K562 (cell line): ENCODE results near the gene MAL. TPM values are rescaled to one million over a fixed set of nuclear protein-coding genes. Genes with fewer than 3 reads are reported as not detected.

Experiments
- ATAC-seq: fragments of 200-7000 bp; cut with Tn5 transposase; 3 replicates; pipeline ENCODE4 v1.9.1; 2020; ENCODE audit warnings: moderate library complexity
- Bru-seq: library from RNA; stranded (reverse); fragments of 400-500 nt; gene quantifications from one replicate; lab custom pipeline; 2021; lab: Mats Ljungman, UMichigan
- BruChase-seq, 2 experiments: library from RNA; stranded (reverse); fragments of 400-500 nt; gene quantifications; one replicate each; lab custom pipeline; 2021; lab: Mats Ljungman, UMichigan
- BruUV-seq: library from RNA; stranded (reverse); fragments of 400-500 nt; replicated peaks from 2 replicates; lab custom pipeline; 2021; lab: Mats Ljungman, UMichigan
- CTCF ChIA-PET: fragments of 300-600 bp; formaldehyde crosslinking; extraction: SDS; loops from one replicate; lab custom pipeline; 2021; ENCODE audit warnings: low intra/inter-chr PET ratio; lab: Yijun Ruan, JAX
- POLR2A ChIA-PET: fragments of 300-600, 350-650 bp; sonication (Branson Sonifier 250); formaldehyde crosslinking; extraction: SDS; loops from one replicate; lab custom pipeline; 2021; ENCODE audit warnings: antibody characterized with exemption, inconsistent platforms; lab: Yijun Ruan, JAX
- DNase-seq, 4 experiments: peaks; one replicate each; pipeline versions ENCODE4 v3.0.0 to v3.0.0-alpha.2; 2011 to 2018; ENCODE audit warnings: low spot score in 3 of 4, mixed read lengths in 3 of 4; ENCODE audit errors: extremely low read depth in 1 of 4
- FAIRE-seq: peaks from 2 replicates; lab custom pipeline; 2011; peaks lifted over from hg19 to GRCh38; lab: Jason Lieb, UNC
- H2AFZ ChIP-seq: 2 replicates; pipeline ENCODE4 v1.6.0; 2011; ENCODE audit warnings: low read depth, low read length, control low read depth, inconsistent platforms
- H3K27ac ChIP-seq: fragments of 200-600 bp; 3 replicates; pipeline ENCODE4 v1.8.0; 2011; ENCODE audit warnings: low read depth, mild to moderate bottlenecking, control low read depth, inconsistent platforms, low read length, moderate library complexity, mixed read lengths; ENCODE audit errors: extremely low read depth
- H3K27me3 ChIP-seq, 2 experiments: fragments of 300-600 bp in 1 of 2; 2 replicates in 1 of 2; 3 replicates in 1 of 2; pipeline versions ENCODE4 v1.6.0 to v1.8.0; 2011; ENCODE audit warnings: inconsistent platforms in 2 of 2, low read length in 2 of 2, mild to moderate bottlenecking in 1 of 2, mixed read lengths in 1 of 2, moderate library complexity in 1 of 2; ENCODE audit not compliant: control insufficient read depth in 2 of 2, insufficient read depth in 2 of 2
- H3K36me3 ChIP-seq: fragments of 300-600 bp; 3 replicates; pipeline ENCODE4 v1.8.0; 2011; ENCODE audit warnings: mild to moderate bottlenecking, low read length, inconsistent platforms; ENCODE audit not compliant: control insufficient read depth, insufficient read depth
- H3K4me1 ChIP-seq, 2 experiments: fragments of 200-600 bp in 1 of 2; replicated peaks in 1 of 2; 2 replicates in 1 of 2; 3 replicates in 1 of 2; pipeline versions ENCODE4 v1.5.1 to v1.8.0; 2011; ENCODE audit warnings: inconsistent platforms in 2 of 2, low read length in 2 of 2, mild to moderate bottlenecking in 1 of 2, mixed read lengths in 1 of 2, moderate library complexity in 1 of 2; ENCODE audit not compliant: control insufficient read depth in 2 of 2, insufficient read depth in 2 of 2
- H3K4me2 ChIP-seq: 2 replicates; pipeline ENCODE4 v1.6.1; 2011; ENCODE audit warnings: low read length, control low read depth, inconsistent platforms, mixed read lengths; ENCODE audit not compliant: insufficient read depth
- H3K4me3 ChIP-seq: fragments of 200-600 bp; sonication (generic), shearing (Covaris generic); 2 replicates; pipeline ENCODE4 v1.5.1; 2016; ENCODE audit warnings: control low read depth, inconsistent platforms
- H3K79me2 ChIP-seq: fragments of 200-600 bp; 3 replicates; pipeline ENCODE4 v1.8.0; 2011; ENCODE audit warnings: low read length, inconsistent platforms; ENCODE audit not compliant: control insufficient read depth, insufficient read depth
- H3K9ac ChIP-seq, 2 experiments: 2 replicates each; pipeline versions ENCODE4 v1.6.0 to v1.6.1; 2011; ENCODE audit warnings: low read depth in 2 of 2, low read length in 2 of 2, control low read depth in 1 of 2, inconsistent platforms in 1 of 2, mild to moderate bottlenecking in 1 of 2, mixed read lengths in 1 of 2; ENCODE audit not compliant: insufficient read depth in 1 of 2
- H3K9me1 ChIP-seq: one replicate; pipeline ENCODE4 v1.6.0; 2011; ENCODE audit warnings: inconsistent platforms, mild to moderate bottlenecking, low read length, moderate library complexity; ENCODE audit not compliant: control insufficient read depth, insufficient read depth
- H3K9me3 ChIP-seq: replicated peaks from 2 replicates; pipeline ENCODE4 v1.5.1; 2011; ENCODE audit warnings: low read depth, low read length, inconsistent platforms; ENCODE audit not compliant: control insufficient read depth, insufficient read depth
- H4K20me1 ChIP-seq: replicated peaks from 2 replicates; pipeline ENCODE4 v1.6.1; 2011; ENCODE audit warnings: low read length, inconsistent platforms, mixed read lengths; ENCODE audit not compliant: control insufficient read depth, insufficient read depth
- HNRNPLL ChIP-seq: fragments of 200-400 bp; formaldehyde crosslinking; IDR thresholded peaks from 2 replicates; pipeline ENCODE4 v1.6.1; 2017; ENCODE audit warnings: low read length, low read depth, mild to moderate bottlenecking; ENCODE audit not compliant: poor library complexity, severe bottlenecking
- L3MBTL2 ChIP-seq: fragments of 450-650 bp; IDR thresholded peaks from 2 replicates; pipeline ENCODE4 v1.6.1; 2016; ENCODE audit warnings: mild to moderate bottlenecking, moderate library complexity
- WGBS: fragments of 100-300 bp; shearing (Covaris generic); methylation state at CpG from one replicate; pipeline ENCODE4 v1.1.6; 2016; ENCODE audit warnings: low coverage, mixed read lengths; ENCODE audit not compliant: insufficient coverage; ENCODE audit errors: missing lambda C conversion rate; 5-methylcytosine and 5-hydroxymethylcytosine counted together
- in situ Hi-C: fragments of 300-500 bp; cut with MboI; formaldehyde crosslinking; loops from 4 replicates; pipeline ENCODE4 v1.15.0; 2018; ENCODE audit warnings: inconsistent platforms, mixed read lengths
- intact Hi-C: fragments of 100-400 bp; cut with micrococcal nuclease; formaldehyde crosslinking; loops from 2 replicates; pipeline ENCODE4 v1.14.2; 2022
- long read RNA-seq, 3 experiments: library from polyadenylated mRNA in 2 of 3; library from RNA in 1 of 3; unstranded in 2 of 3; stranded (forward) in 1 of 3; transcript quantifications; one replicate each; pipeline ENCODE4 v2.0.0, GENCODE V29; 2019 to 2022
- polyA minus RNA-seq, 3 experiments: library from RNA; depleted of rRNA, polyadenylated mRNA; stranded (reverse); fragments of >200 nt; gene quantifications; 2 replicates each; pipeline ENCODE4 v1.2.3, GENCODE V29; 2011
- polyA plus RNA-seq, 8 experiments: library from polyadenylated mRNA; depleted of rRNA in 4 of 8; stranded (reverse) in 5 of 8; unstranded in 3 of 8; fragments of >200 nt; fragmentation: Nextera tagmentation in 2 of 8; fragmentation: Illumina TruSeq in 1 of 8; extraction: Ambion mirVana in 2 of 8; extraction: Trizol in 1 of 8; gene quantifications; 2 replicates each; pipeline versions ENCODE4 v1.2.1 to v1.2.3, GENCODE V29; 2011 to 2014; ENCODE audit warnings: inconsistent platforms in 1 of 8, missing spikeins in 1 of 8
- total RNA-seq, 7 experiments: library from RNA; depleted of rRNA in 6 of 7; stranded (reverse); fragments of >200 nt in 6 of 7; fragmentation: Illumina TruSeq in 2 of 7; extraction: Trizol in 2 of 7; gene quantifications; 2 replicates each; pipeline versions ENCODE4 v1.2.1 to v1.2.3, GENCODE V29; 2011 to 2021; ENCODE audit warnings: low replicate concordance in 1 of 7

MAL gene
- not detected in 2 replicates for total RNA-seq (2011; cell fraction: chromatin; rRNA removed; ENCODE audit: low replicate concordance)
- total RNA-seq (2011; cell fraction: nucleolus; rRNA removed), result not detected in 2 replicates
- total RNA-seq (2011; cell fraction: nucleoplasm; rRNA removed), result not detected in 2 replicates
- total RNA-seq (2014; rRNA removed) (not detected in 2 replicates), total RNA-seq (2014; rRNA removed; fragmentation: Illumina TruSeq; extraction: Trizol) (not detected in 2 replicates), total RNA-seq (2015; rRNA removed; fragmentation: Illumina TruSeq; extraction: Trizol) (not detected in 2 replicates), total RNA-seq (2021) (not detected in 2 replicates), polyA plus RNA-seq (2011; rRNA removed) (not detected in 2 replicates), polyA plus RNA-seq (2014; fragmentation: Illumina TruSeq; extraction: Trizol) (not detected in 2 replicates), polyA plus RNA-seq (2014; fragmentation: Nextera tagmentation; extraction: Ambion mirVana) (not detected), polyA plus RNA-seq (2014; rRNA removed) (not detected in 2 replicates), polyA minus RNA-seq (2011; rRNA and poly(A)+ RNA removed) (not detected in 2 replicates), Bru-seq, nascent RNA (not detected), BruChase-seq, experiment 1, labeled RNA remaining after a 2-hour chase (not detected), BruChase-seq, experiment 2, labeled RNA remaining after a 6-hour chase (not detected)
- not detected in 2 replicates for polyA plus RNA-seq (2011; cell fraction: cytosol; rRNA removed)
- polyA plus RNA-seq (2011; cell fraction: nucleus; rRNA removed), result not detected in 2 replicates
- polyA plus RNA-seq (2012), result not detected in 2 replicates
- polyA minus RNA-seq (2011; cell fraction: cytosol; rRNA and poly(A)+ RNA removed), result not detected in 2 replicates
- polyA minus RNA-seq (2011; cell fraction: nucleus; rRNA and poly(A)+ RNA removed), result not detected in 2 replicates
- long read RNA-seq, experiment 1, result 0 reads
- long read RNA-seq, experiment 2, result 0 reads
- long read RNA-seq, experiment 3, result 0 reads

DNA sequence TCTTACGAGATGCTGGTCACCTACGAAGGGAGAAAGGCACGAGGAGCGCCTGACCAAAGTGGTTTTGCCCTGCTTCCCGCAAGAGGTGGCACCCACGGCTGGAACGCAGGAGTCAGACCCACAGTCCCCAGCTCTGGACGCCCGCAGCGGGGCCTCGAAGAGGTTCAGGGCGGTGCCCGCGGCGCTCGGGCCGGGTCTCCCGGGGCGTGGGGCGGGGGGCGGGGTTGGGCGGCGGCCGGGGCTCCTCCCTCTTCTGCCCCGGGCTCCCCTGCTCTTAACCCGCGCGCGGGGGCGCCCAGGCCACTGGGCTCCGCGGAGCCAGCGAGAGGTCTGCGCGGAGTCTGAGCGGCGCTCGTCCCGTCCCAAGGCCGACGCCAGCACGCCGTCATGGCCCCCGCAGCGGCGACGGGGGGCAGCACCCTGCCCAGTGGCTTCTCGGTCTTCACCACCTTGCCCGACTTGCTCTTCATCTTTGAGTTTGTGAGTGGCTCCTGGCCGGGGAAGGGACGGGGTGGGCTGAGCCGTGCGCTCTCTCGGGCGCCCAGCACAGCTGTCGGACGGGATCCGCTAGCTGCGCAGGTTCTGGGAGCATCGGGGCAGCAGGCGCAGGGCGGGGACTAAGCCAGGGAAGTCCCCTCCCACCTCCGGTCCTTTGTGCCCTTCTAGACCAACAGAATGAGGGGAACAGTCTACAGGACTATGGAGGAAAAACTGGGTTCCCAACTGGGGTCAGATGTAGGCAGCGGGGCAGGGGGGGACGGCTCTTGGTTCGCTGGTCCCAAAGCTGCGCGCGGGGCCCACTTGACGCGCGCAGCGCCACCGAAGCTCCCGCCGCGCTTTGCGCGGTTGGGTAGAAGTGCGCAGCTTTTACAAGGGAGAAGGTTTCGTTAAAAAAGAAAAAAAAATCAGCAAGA, at the start of gene MAL:
Gene MAL, plus strand, starts transcription at position 303 of the 914 bp plus-strand sequence. Its CDS starts 85 bp downstream, at position 388.
- ChIA-PET POLR2A (no interaction called here), CTCF (no interaction called here)
- Histone ChIP-seq H3K9me1 (no peaks in the 10 kb centered on the region), H3K79me2 (no peaks in the 10 kb centered on the region), H3K4me1 (peaks cover 0 to 19% of the 10 kb centered on the region in 2 experiments; a peak in 2 of 5 replicates), H3K9me3 (no peaks in the 10 kb centered on the region), H3K4me3 (no peak within 1 kb of the TSS), H3K4me2 (no peak within 1 kb of the TSS), H3K36me3 (no peaks in the 10 kb centered on the region)
- DNase-seq (peak in 2 of 4 experiments; percentile 44 to 51), FAIRE-seq (no peak)
- in situ Hi-C loops, result no loop called here
- TF ChIP-seq HNRNPLL (peak; percentile 60), L3MBTL2 (no peak)
- TF ChIP-seq, all 486 proteins: peak for 1
- BruUV-seq, result no TSS peak
- Histone ChIP-seq H3K9ac (no peak within 1 kb of the TSS), H3K27ac (no peak within 1 kb of the TSS), H2AFZ (no peak within 1 kb of the TSS), H4K20me1 (no peaks in the 10 kb centered on the region), H3K27me3 (peaks cover 15 to 75% of the 10 kb centered on the region in 2 experiments; a peak in 4 of 5 replicates)
- WGBS, result 47% methylated on average over 34 of the region's 81 CpGs
- intact Hi-C loops, result no loop called here
- ATAC-seq, result no peak
